ENCODE data around the gene TARP.

Gene TARP

GRCh38 chr7:38321967-38322366, 48.5 kb upstream of the TARP start:
- WGBS (ENCODE audit: low lambda C conversion rate, missing lambda C conversion rate), result 90% methylated on average over 2 of the region's 2 CpGs
- H3K4me1 ChIP-seq (ENCODE audit: insufficient read depth), result no peaks in the 10 kb centered on the region
- no peak overlapping the region for H3K4me3 ChIP-seq
- TF ChIP-seq EZH2phosphoT487 (IDR thresholded peaks at IDR 0.05; ENCODE audit: low read depth, severe bottlenecking, unreplicated experiment) (no peak), CTCF (IDR thresholded peaks at IDR 0.05; ENCODE audit: poor library complexity) (no peak), EZH2 (IDR thresholded peaks at IDR 0.05; ENCODE audit: borderline replicate concordance) (no peak)
- no peak overlapping the region for H3K4me2 ChIP-seq
- H3K9me2 ChIP-seq (replicated peaks; ENCODE audit: insufficient read depth), result no peaks in the 10 kb centered on the region
- H3K27me3 ChIP-seq, result no peaks in the 10 kb centered on the region
- H2AFZ ChIP-seq, result no peak overlapping the region
- DNase-seq (ENCODE audit: low spot score), result no peak
- H3K36me3 ChIP-seq (replicated peaks; ENCODE audit: insufficient read depth, low read depth), result no peaks in the 10 kb centered on the region
- H4K20me1 ChIP-seq (ENCODE audit: insufficient read depth, poor library complexity, severe bottlenecking), result no peaks in the 10 kb centered on the region
- no peak overlapping the region for H3K27ac ChIP-seq
- no peaks in the 10 kb centered on the region for H3K79me2 ChIP-seq
- H3K9me3 ChIP-seq (ENCODE audit: low read depth), result no peaks in the 10 kb centered on the region

- H3K79me2 ChIP-seq, result no peaks in the 10 kb centered on the region
- TF ChIP-seq EZH2 (IDR thresholded peaks at IDR 0.05; ENCODE audit: borderline replicate concordance), result no peak
- no peak for TF ChIP-seq EZH2phosphoT487 (IDR thresholded peaks at IDR 0.05; ENCODE audit: low read depth, severe bottlenecking, unreplicated experiment)
- TF ChIP-seq CTCF (IDR thresholded peaks at IDR 0.05; ENCODE audit: poor library complexity), result no peak
- no peaks in the 10 kb centered on the region for H3K36me3 ChIP-seq (replicated peaks; ENCODE audit: insufficient read depth, low read depth)
- no peaks in the 10 kb centered on the region for H3K9me3 ChIP-seq (ENCODE audit: low read depth)
- no peaks in the 10 kb centered on the region for H3K4me1 ChIP-seq (ENCODE audit: insufficient read depth)
- WGBS (ENCODE audit: low lambda C conversion rate, missing lambda C conversion rate), result 82% methylated on average over 3 of the region's 3 CpGs
- no peaks in the 10 kb centered on the region for H3K27me3 ChIP-seq
- H2AFZ ChIP-seq, result no peak overlapping the region
- no peak overlapping the region for H3K4me2 ChIP-seq
- no peak overlapping the region for H3K27ac ChIP-seq
- no peak for DNase-seq (ENCODE audit: low spot score)
- H4K20me1 ChIP-seq (ENCODE audit: insufficient read depth, poor library complexity, severe bottlenecking), result no peaks in the 10 kb centered on the region
- no peak overlapping the region for H3K4me3 ChIP-seq
- no peaks in the 10 kb centered on the region for H3K9me2 ChIP-seq (replicated peaks; ENCODE audit: insufficient read depth)
Measured at GRCh38 chr7:38321515-38321944, 48.1 kb upstream of the TARP start.

GRCh38 chr7:38321050-38321449, 47.6 kb upstream of the TARP start:
- no peaks in the 10 kb centered on the region for H4K20me1 ChIP-seq (ENCODE audit: insufficient read depth, poor library complexity, severe bottlenecking)
- TF ChIP-seq CTCF (IDR thresholded peaks at IDR 0.05; ENCODE audit: poor library complexity) (no peak), EZH2phosphoT487 (IDR thresholded peaks at IDR 0.05; ENCODE audit: low read depth, severe bottlenecking, unreplicated experiment) (no peak)
- no peaks in the 10 kb centered on the region for H3K4me1 ChIP-seq (ENCODE audit: insufficient read depth)
- no peaks in the 10 kb centered on the region for H3K36me3 ChIP-seq (replicated peaks; ENCODE audit: insufficient read depth, low read depth)
- H3K9me2 ChIP-seq (replicated peaks; ENCODE audit: insufficient read depth), result no peaks in the 10 kb centered on the region
- no peak for DNase-seq (ENCODE audit: low spot score)
- no peak overlapping the region for H3K27ac ChIP-seq
- no peaks in the 10 kb centered on the region for H3K27me3 ChIP-seq
- H3K9me3 ChIP-seq (ENCODE audit: low read depth), result no peaks in the 10 kb centered on the region
- no peak overlapping the region for H2AFZ ChIP-seq
- no peak overlapping the region for H3K4me2 ChIP-seq
- H3K79me2 ChIP-seq, result no peaks in the 10 kb centered on the region
- no peak overlapping the region for H3K4me3 ChIP-seq

- H4K20me1 ChIP-seq (ENCODE audit: insufficient read depth, poor library complexity, severe bottlenecking), result no peaks in the 10 kb centered on the region
- no peak overlapping the region for H2AFZ ChIP-seq
- H3K4me1 ChIP-seq (ENCODE audit: insufficient read depth), result no peaks in the 10 kb centered on the region
- no peaks in the 10 kb centered on the region for H3K79me2 ChIP-seq
- no peak overlapping the region for H3K4me2 ChIP-seq
- DNase-seq (ENCODE audit: low spot score), result no peak
- H3K36me3 ChIP-seq (replicated peaks; ENCODE audit: insufficient read depth, low read depth), result no peaks in the 10 kb centered on the region
- no peak overlapping the region for H3K27ac ChIP-seq
- no peaks in the 10 kb centered on the region for H3K9me2 ChIP-seq (replicated peaks; ENCODE audit: insufficient read depth)
- no peak overlapping the region for H3K4me3 ChIP-seq
- no peak for TF ChIP-seq EZH2phosphoT487 (IDR thresholded peaks at IDR 0.05; ENCODE audit: low read depth, severe bottlenecking, unreplicated experiment)
- TF ChIP-seq CTCF (IDR thresholded peaks at IDR 0.05; ENCODE audit: poor library complexity), result no peak
- TF ChIP-seq EZH2 (IDR thresholded peaks at IDR 0.05; ENCODE audit: borderline replicate concordance), result no peak
- H3K27me3 ChIP-seq, result no peaks in the 10 kb centered on the region
- WGBS (ENCODE audit: low lambda C conversion rate, missing lambda C conversion rate), result 75% methylated on average over 2 of the region's 2 CpGs
- H3K9me3 ChIP-seq (ENCODE audit: low read depth), result no peaks in the 10 kb centered on the region
Measured at GRCh38 chr7:38319873-38320272, 46.4 kb upstream of the TARP start.

All from hepatocyte (in vitro differentiated cells).